HEK293T (cell line): ENCODE results near the gene DIPK2A.

ENCODE experiments used
- BHLHE40 ChIP-seq: fragments of 450-650 bp; IDR thresholded peaks from 2 replicates; pipeline ENCODE4 v1.6.1; 2016; ENCODE audit warnings: mild to moderate bottlenecking, moderate library complexity, borderline replicate concordance
- ELF4 ChIP-seq: fragments of 450-650 bp; IDR thresholded peaks from 2 replicates; pipeline ENCODE4 v1.6.1; 2017; ENCODE audit warnings: antibody characterized with exemption
- FOXK2 ChIP-seq: fragments of 450-650 bp; IDR thresholded peaks from 2 replicates; pipeline ENCODE4 v1.6.1; 2016; ENCODE audit warnings: mild to moderate bottlenecking
- FOXM1 ChIP-seq: fragments of 450-650 bp; IDR thresholded peaks from 2 replicates; pipeline ENCODE4 v1.6.1; 2017; ENCODE audit warnings: mild to moderate bottlenecking, borderline replicate concordance
- HDGF ChIP-seq: fragments of 450-650 bp; IDR thresholded peaks from 2 replicates; pipeline ENCODE4 v1.6.1; 2017; ENCODE audit warnings: antibody characterized with exemption, borderline replicate concordance
- LEF1 ChIP-seq: fragments of 450-650 bp; IDR thresholded peaks from 2 replicates; pipeline ENCODE4 v1.6.1; 2017; ENCODE audit warnings: mild to moderate bottlenecking, borderline replicate concordance
- SP1 ChIP-seq: fragments of 450-650 bp; IDR thresholded peaks from 2 replicates; pipeline ENCODE4 v1.6.1; 2017
- TARDBP ChIP-seq: fragments of 450-650 bp; IDR thresholded peaks from 2 replicates; pipeline ENCODE4 v1.6.1; 2016

- TF ChIP-seq HDGF (no peak), FOXM1 (no peak), BHLHE40 (no peak), LEF1 (no peak), SP1 (no peak), TARDBP (no peak), FOXK2 (no peak), ELF4 (no peak)
Measured at GRCh38 chr3:143988306-143988705, 16.7 kb downstream of the DIPK2A start.
